Mammary epithelial cell (primary cell): Measurements from ENCODE around the gene NFATC3.

Experiments
- CTCF ChIP-seq, 2 donors: IDR thresholded peaks in 1 of 2; conservative IDR thresholded peaks in 1 of 2; 2 replicates each; pipeline ENCODE4 v1.5.1; 2011 to 2012; ENCODE audit warnings: inconsistent platforms in 2 of 2, low read length in 2 of 2, mild to moderate bottlenecking in 2 of 2, control low read depth in 1 of 2, low read depth in 1 of 2; ENCODE audit not compliant: insufficient read depth in 1 of 2; ENCODE audit errors: extremely low read depth in 1 of 2
- EZH2 ChIP-seq: IDR thresholded peaks from 2 replicates; pipeline ENCODE4 v1.6.1; 2012; ENCODE audit warnings: low read length, inconsistent platforms, borderline replicate concordance

- TF ChIP-seq EZH2 = no peak
- TF ChIP-seq CTCF (conservative IDR thresholded peaks at IDR 0.05 in 1 of 2, IDR thresholded peaks at IDR 0.05 in 1 of 2; ENCODE audit: extremely low read depth in 1 of 2, insufficient read depth in 1 of 2, low read depth in 1 of 2, low read length in 2 of 2) = no peak
Measured at GRCh38 chr16:68113765-68114240, 28.6 kb downstream of the NFATC3 start.
